Lower leg skin (tissue), 4 donors: ENCODE data around the gene PPP1R15B. TPM values are rescaled to one million over a fixed set of nuclear protein-coding genes. Genes with fewer than 3 reads are reported as not detected.

ENCODE experiments used
- DNase-seq, 2 donors: peaks; one replicate each; pipeline ENCODE4 v3.0.0-alpha.2; 2019; ENCODE audit warnings: low spot score in 2 of 2
- H3K4me3 ChIP-seq: fragments of 200-600 bp; sonication (generic); 2 replicates; pipeline ENCODE4 v1.5.1; 2017; ENCODE audit warnings: mild to moderate bottlenecking, low read depth; ENCODE audit not compliant: poor library complexity, severe bottlenecking
- CTCF ChIP-seq, 3 donors: fragments of 450-650 bp; IDR thresholded peaks; one replicate each; pipeline ENCODE4 v1.5.1; 2016; ENCODE audit warnings: antibody characterized with exemption in 3 of 3, mild to moderate bottlenecking in 3 of 3, moderate library complexity in 2 of 3
- POLR2A ChIP-seq, 2 donors: fragments of 450-650 bp; IDR thresholded peaks; one replicate each; pipeline ENCODE4 v1.6.1; 2016 to 2017; ENCODE audit warnings: antibody characterized with exemption in 2 of 2, mild to moderate bottlenecking in 1 of 2, moderate library complexity in 1 of 2
- WGBS, 2 donors: methylation state at CpG; one replicate each; pipeline ENCODE4 v1.1.5; 2018; 5-methylcytosine and 5-hydroxymethylcytosine counted together
- intact Hi-C: fragments of 100-400 bp; cut with DNase I; formaldehyde crosslinking; loops from one replicate; pipeline ENCODE4 v1.15.0; 2023; ENCODE audit warnings: low total_unique reads
- total RNA-seq, 4 donors: library from RNA; depleted of rRNA; stranded (reverse); fragments of >200 nt; gene quantifications; one replicate each; pipeline ENCODE4 v1.1.0, GENCODE V29; 2016

Gene PPP1R15B
- total RNA-seq, 4 donors from 2014 or later: 37.9 to 56.4 (median 49.5) TPM

GRCh38 chr1:204435872-204436271 is 24.3 kb upstream of the PPP1R15B start:
- H3K4me3 ChIP-seq: no peak overlapping the region
- TF ChIP-seq POLR2A (IDR thresholded peaks at IDR 0.05): no peak
- no peak for TF ChIP-seq CTCF (IDR thresholded peaks at IDR 0.05)
- intact Hi-C loops: no loop called here
- no peak for DNase-seq
- WGBS, 2 donors: 55 to 60% methylated on average over 3 of the region's 3 CpGs

DNA sequence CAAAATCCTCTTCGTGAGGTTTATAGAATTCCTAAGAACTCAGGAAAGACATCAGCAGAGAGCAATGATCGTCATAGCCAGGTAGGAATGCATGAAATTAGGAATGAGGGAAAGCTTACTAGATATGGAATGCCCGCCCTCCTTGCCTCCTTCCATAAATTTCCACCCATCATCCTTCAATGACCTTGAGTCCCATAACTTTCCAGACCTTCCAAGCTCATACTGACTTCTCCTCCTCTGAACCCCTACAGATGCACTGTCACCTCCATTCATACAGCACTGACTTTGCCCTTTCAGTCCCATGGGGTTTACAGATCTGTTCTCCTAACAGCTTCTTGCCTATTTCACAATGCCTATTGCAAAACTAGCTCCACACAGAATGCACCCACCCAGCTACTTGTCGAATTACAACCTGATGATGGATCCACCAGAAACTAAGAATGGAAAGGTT is 23.8 kb upstream of the PPP1R15B start:
- no peak overlapping the region for H3K4me3 ChIP-seq
- TF ChIP-seq POLR2A (IDR thresholded peaks at IDR 0.05) (no peak), CTCF (IDR thresholded peaks at IDR 0.05) (no peak)
- intact Hi-C loops: no loop called here
- 68 to 81% methylated on average over 4 of the region's 4 CpGs for WGBS, 2 donors
- no peak for DNase-seq

DNA sequence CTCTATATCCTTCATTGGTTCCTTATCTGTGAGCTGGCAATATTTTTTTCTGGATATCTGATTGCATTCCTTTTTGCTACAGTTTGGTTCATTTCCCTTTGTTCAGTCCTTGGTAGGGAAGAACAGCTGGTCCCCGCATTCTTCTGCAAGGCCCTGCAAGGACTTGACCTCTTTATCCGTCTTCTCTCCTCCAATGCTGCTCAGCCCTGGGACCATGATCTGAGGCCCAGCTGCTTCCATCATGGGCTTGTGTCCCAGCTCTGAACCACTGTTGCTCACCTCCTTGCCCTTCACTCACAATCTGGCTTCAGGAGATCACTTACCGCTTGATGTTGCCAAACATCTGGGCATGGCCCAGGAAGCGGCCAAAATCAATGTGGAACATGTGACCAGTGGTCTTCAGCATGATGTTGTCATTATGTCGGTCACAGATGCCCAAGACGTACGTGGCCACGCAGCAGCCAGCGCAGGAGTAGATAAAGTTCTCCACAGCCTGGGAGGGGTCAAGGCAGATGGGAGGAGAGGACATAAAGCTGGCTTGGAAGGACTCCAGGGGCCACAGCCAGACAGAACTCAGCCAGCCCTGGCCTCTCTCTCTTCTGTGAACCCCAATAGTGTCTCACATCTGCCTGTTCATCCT is 22.6 kb upstream of the PPP1R15B start:
- DNase-seq: no peak
- intact Hi-C loops: loop anchor here (5.0 kb wide), 1 partner anchor 63 kb away; no protein-coding TSS in a partner anchor
- TF ChIP-seq POLR2A (IDR thresholded peaks at IDR 0.05) (no peak), CTCF (IDR thresholded peaks at IDR 0.05) (no peak)
- WGBS, 2 donors: 68 to 79% methylated on average over 9 of the region's 9 CpGs
- no peak overlapping the region for H3K4me3 ChIP-seq

GRCh38 chr1:204432708-204433107 is 21.1 kb upstream of the PPP1R15B start:
- 94 to 97% methylated on average over 2 of the region's 2 CpGs for WGBS, 2 donors

GRCh38 chr1:204431310-204432184 is 19.9 kb upstream of the PPP1R15B start:
- WGBS, 2 donors: 38 to 39% methylated on average over 13 of the region's 13 CpGs
- intact Hi-C loops: loop anchor here (5.0 kb wide), 1 partner anchor 66 kb away; no protein-coding TSS in a partner anchor
- DNase-seq: peak; percentile 74 to 96
- H3K4me3 ChIP-seq: no peak overlapping the region
- TF ChIP-seq CTCF (IDR thresholded peaks at IDR 0.05): peak in 1 of 3 donors; percentile 42
- no peak for TF ChIP-seq POLR2A (IDR thresholded peaks at IDR 0.05)

More at GRCh38 chr1:204432708-204433107, 21.1 kb upstream of the PPP1R15B start:
- TF ChIP-seq POLR2A (IDR thresholded peaks at IDR 0.05): no peak
- TF ChIP-seq CTCF (IDR thresholded peaks at IDR 0.05): no peak
- H3K4me3 ChIP-seq: no peak overlapping the region
- no peak for DNase-seq
- intact Hi-C loops: loop anchor here (5.0 kb wide), 1 partner anchor 65 kb away; no protein-coding TSS in a partner anchor
